Measurements from ENCODE around the gene TTLL8.

Gene TTLL8

DNA sequence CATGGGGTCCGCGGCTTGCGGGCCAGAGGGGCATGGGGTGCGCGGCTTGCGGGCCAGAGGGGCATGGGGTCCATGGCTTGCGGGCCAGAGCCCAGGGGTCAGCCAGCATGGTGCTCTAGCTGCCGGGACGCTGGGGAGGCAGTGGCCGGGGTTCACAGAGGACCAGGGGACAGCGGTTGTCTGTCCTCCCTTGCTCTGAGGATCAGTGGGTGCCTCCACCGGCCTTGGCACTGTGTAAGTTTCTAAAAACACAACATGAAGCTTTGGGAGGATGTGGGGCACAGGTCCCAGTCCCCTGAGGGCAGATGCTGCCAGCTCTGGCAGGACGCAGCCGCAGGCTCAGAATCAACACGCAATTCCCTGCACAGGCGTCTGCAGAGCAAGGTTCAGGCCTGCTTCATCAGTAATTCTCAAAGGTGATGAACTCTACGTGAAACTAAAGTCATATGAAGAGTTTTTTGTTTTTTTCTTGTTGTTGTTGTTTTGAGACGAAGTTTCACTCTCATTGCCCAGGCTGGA lies 24.2 kb upstream of the TTLL8 start:
- TF ChIP-seq, protein P1, sequence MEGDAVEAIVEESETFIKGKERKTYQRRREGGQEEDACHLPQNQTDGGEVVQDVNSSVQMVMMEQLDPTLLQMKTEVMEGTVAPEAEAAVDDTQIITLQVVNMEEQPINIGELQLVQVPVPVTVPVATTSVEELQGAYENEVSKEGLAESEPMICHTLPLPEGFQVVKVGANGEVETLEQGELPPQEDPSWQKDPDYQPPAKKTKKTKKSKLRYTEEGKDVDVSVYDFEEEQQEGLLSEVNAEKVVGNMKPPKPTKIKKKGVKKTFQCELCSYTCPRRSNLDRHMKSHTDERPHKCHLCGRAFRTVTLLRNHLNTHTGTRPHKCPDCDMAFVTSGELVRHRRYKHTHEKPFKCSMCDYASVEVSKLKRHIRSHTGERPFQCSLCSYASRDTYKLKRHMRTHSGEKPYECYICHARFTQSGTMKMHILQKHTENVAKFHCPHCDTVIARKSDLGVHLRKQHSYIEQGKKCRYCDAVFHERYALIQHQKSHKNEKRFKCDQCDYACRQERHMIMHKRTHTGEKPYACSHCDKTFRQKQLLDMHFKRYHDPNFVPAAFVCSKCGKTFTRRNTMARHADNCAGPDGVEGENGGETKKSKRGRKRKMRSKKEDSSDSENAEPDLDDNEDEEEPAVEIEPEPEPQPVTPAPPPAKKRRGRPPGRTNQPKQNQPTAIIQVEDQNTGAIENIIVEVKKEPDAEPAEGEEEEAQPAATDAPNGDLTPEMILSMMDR (IDR thresholded peaks at IDR 0.05; ENCODE audit: low read depth, low read length, missing control alignments), result no peak
- Histone ChIP-seq H3K36me3 (replicated peaks) (no peaks in the 10 kb centered on the region), H3K27ac (no peak overlapping the region), H3K4me3 (ENCODE audit: low read depth, low read length) (no peak overlapping the region), H3K27me3 (replicated peaks) (peaks cover 4% of the 10 kb centered on the region)
- no peak for DNase-seq
- in situ Hi-C loops (cut with HindIII; ENCODE audit: low pct_ligation_motif_present, low sequenced_read_pairs), result no loop called here

DNA sequence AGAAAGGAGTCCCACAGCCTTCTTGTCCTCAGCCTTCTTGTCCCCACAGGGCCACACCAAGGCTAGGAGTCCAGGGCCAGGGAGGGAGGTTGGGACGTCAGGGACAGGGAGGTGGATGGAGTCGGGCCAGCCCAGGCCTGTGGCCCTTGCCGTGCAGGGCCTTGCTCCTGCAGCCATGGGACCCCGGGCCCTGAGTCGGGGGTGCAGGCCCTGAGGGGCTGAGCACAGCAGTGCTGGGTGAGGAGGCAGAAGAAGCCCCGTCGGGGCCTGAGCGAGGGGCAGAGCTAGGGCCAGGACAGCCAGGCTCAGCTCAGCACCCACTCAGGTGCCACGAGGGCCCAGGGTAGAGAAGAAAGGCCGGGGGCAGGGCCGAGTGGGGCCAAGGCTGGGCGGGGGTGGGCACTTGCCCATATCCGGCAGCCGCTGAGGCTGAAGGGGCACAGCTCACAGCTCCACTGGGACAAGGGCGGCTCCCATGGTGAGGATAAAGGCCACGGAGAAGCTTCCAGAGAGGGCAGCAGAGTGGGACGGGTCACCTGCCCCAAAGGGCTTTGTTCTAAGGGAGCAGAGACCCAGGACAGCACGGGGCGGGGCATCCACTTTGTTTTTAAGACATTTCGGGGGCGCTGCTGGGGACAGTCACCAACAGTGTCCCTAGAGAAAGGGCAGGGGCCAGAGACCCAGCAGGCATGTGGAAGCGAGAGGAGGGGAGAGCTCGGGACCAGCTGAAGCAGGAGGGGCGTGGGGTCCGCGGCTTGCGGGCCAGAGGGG lies 23.5 kb upstream of the TTLL8 start:
- Histone ChIP-seq H3K4me3 (ENCODE audit: low read depth, low read length) (no peak overlapping the region), H3K27me3 (replicated peaks) (peaks cover 4% of the 10 kb centered on the region), H3K27ac (no peak overlapping the region), H3K36me3 (replicated peaks) (no peaks in the 10 kb centered on the region)
- in situ Hi-C loops (cut with HindIII; ENCODE audit: low pct_ligation_motif_present, low sequenced_read_pairs), result no loop called here
- DNase-seq, result no peak
- TF ChIP-seq, protein P1 (IDR thresholded peaks at IDR 0.05; ENCODE audit: low read depth, low read length, missing control alignments), result no peak

DNA sequence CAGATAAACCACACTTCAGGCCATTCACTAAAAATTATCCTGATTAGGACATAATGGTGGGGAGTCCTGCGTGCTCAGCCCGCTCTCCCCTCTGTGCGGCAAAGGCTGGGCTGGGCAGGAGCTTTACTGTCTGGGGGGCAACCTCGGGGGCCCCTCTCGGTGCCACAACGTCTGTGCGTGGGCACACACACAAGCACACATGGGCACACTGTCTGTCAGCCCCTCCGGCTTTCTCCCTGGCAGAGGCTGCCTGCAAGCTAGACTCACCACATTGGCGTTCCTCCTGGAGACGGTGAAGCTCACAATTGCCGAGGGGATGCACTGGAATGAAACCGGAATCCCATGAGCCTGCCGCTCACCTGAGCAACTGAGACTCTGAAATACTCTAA lies 22.0 kb upstream of the TTLL8 start:
- TF ChIP-seq, protein P1 (IDR thresholded peaks at IDR 0.05; ENCODE audit: low read depth, low read length, missing control alignments), result no peak
- DNase-seq, result no peak
- no peak overlapping the region for H3K4me3 ChIP-seq (ENCODE audit: low read depth, low read length)
- no peak overlapping the region for H3K27ac ChIP-seq
- H3K27me3 ChIP-seq (replicated peaks), result peaks cover 4% of the 10 kb centered on the region
- no peaks in the 10 kb centered on the region for H3K36me3 ChIP-seq (replicated peaks)
- in situ Hi-C loops (cut with HindIII; ENCODE audit: low pct_ligation_motif_present, low sequenced_read_pairs), result no loop called here

DNA sequence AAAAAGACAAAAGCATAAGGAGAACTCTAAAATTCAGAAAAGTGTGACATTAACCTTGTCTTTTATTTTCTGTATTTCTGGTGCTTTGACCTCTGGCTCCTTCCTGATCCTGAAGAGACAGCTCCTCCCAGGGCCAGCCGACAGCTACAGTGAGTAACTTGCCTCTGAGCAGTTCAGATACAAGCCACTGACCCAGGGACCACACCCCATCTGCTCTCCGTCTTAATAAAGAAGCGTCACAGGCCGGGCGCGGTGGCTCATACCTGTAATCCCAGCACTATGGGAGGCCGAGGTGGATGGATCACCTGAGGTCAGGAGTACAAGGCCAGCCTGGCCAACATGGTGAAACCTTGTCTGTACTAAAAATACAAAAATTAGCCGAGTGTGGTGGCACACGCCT lies 20.7 kb upstream of the TTLL8 start:
- no peaks in the 10 kb centered on the region for H3K36me3 ChIP-seq (replicated peaks)
- H3K27ac ChIP-seq, result no peak overlapping the region
- no peak for DNase-seq
- in situ Hi-C loops (cut with HindIII; ENCODE audit: low pct_ligation_motif_present, low sequenced_read_pairs), result no loop called here
- TF ChIP-seq, protein P1 (IDR thresholded peaks at IDR 0.05; ENCODE audit: low read depth, low read length, missing control alignments), result no peak
- H3K27me3 ChIP-seq (replicated peaks), result no peaks in the 10 kb centered on the region
- H3K4me3 ChIP-seq (ENCODE audit: low read depth, low read length), result no peak overlapping the region

DNA sequence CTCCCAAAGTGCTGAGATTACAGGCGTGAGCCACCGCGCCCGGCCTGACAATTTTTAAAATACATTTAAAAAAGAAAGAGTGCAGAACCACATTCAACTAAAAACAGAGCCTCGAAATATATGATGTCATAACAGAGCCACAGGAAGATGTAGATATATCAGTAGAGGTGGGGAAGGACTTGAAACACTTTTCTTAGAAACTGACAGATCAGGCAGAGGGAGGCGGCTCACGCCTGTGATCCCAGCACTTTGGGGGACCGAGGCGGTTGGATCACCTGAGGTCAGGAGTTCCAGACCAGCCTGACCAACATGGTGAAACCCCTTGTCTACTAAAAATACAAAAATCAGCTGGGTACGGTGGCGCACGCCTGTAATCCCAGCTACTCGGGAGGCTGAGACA lies 20.1 kb upstream of the TTLL8 start:
- Histone ChIP-seq H3K27me3 (replicated peaks) (no peaks in the 10 kb centered on the region), H3K4me3 (ENCODE audit: low read depth, low read length) (no peak overlapping the region), H3K36me3 (replicated peaks) (no peaks in the 10 kb centered on the region), H3K27ac (no peak overlapping the region)
- no peak for DNase-seq
- TF ChIP-seq, protein P1 (IDR thresholded peaks at IDR 0.05; ENCODE audit: low read depth, low read length, missing control alignments), result no peak
- in situ Hi-C loops (cut with HindIII; ENCODE audit: low pct_ligation_motif_present, low sequenced_read_pairs), result no loop called here
